ENCODE data around the gene ALDH3B1. TPM values are rescaled to one million over a fixed set of nuclear protein-coding genes. Genes with fewer than 3 reads are reported as not detected.
A peak's percentile ranks its signal among the peaks of the same experiment; 100 is the strongest.

Gene ALDH3B1
- polyA plus RNA-seq, 1 donor = 21.1 TPM

GRCh38 chr11:68014157-68014946 lies 4.2 kb downstream of the ALDH3B1 start:
- peak in 1 of 2 donors; percentile 43 for DNase-seq
- WGBS (ENCODE audit: insufficient coverage, low lambda C conversion rate) = no CpG with 5 or more reads among the region's 16 CpGs
- Histone ChIP-seq H3K27me3 (ENCODE audit: control insufficient read depth, insufficient read depth, low read length) (no peaks in the 10 kb centered on the region), H3K27ac (ENCODE audit: low read length) (no peak overlapping the region), H3K4me1 (ENCODE audit: control insufficient read depth, insufficient read depth, low read length) (peaks cover 48% of the 10 kb centered on the region), H3K36me3 (ENCODE audit: control insufficient read depth, insufficient read depth, low read length) (no peaks in the 10 kb centered on the region), H3K4me3 (ENCODE audit: low read length) (no peak overlapping the region), H3K9me3 (ENCODE audit: control insufficient read depth, low read depth, low read length) (no peaks in the 10 kb centered on the region)

DNA sequence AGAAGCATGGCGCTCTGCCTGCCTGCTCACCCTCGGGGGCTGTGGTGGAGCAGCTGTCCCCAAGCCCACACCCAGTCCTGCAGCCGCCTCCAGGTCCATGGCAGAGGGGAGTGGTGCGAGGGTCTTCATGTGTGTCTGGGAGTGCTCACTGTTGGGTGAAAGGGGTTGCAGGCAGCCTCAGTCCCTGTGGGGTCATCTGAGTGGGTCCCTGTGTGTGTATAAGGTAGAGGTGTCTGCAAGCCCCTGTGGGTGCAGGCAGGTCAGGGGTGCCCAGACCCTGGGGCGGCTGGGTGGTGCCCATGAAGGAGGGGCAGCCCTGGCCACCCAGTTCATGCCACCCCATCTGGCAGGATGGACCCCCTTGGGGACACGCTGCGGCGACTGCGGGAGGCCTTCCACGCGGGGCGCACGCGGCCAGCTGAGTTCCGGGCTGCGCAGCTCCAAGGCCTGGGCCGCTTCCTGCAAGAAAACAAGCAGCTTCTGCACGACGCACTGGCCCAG lies 4.9 kb downstream of the ALDH3B1 start:
- Histone ChIP-seq H3K27ac (ENCODE audit: low read length) (no peak overlapping the region), H3K4me1 (ENCODE audit: control insufficient read depth, insufficient read depth, low read length) (peaks cover 42% of the 10 kb centered on the region)

GRCh38 chr11:68015467-68015866 lies 5.3 kb downstream of the ALDH3B1 start:
- Histone ChIP-seq H3K4me1 (ENCODE audit: control insufficient read depth, insufficient read depth, low read length) (peaks cover 38% of the 10 kb centered on the region), H3K9me3 (ENCODE audit: control insufficient read depth, low read depth, low read length) (no peaks in the 10 kb centered on the region), H3K27ac (ENCODE audit: low read length) (no peak overlapping the region), H3K4me3 (ENCODE audit: low read length) (no peak overlapping the region), H3K27me3 (ENCODE audit: control insufficient read depth, insufficient read depth, low read length) (no peaks in the 10 kb centered on the region), H3K36me3 (ENCODE audit: control insufficient read depth, insufficient read depth, low read length) (no peaks in the 10 kb centered on the region)
- WGBS (ENCODE audit: insufficient coverage, low lambda C conversion rate) = no CpG with 5 or more reads among the region's 8 CpGs
- no peak for DNase-seq

More for the DNA sequence above, 4.9 kb downstream of the ALDH3B1 start:
- Histone ChIP-seq H3K9me3 (ENCODE audit: control insufficient read depth, low read depth, low read length) (no peaks in the 10 kb centered on the region), H3K36me3 (ENCODE audit: control insufficient read depth, insufficient read depth, low read length) (no peaks in the 10 kb centered on the region), H3K27me3 (ENCODE audit: control insufficient read depth, insufficient read depth, low read length) (no peaks in the 10 kb centered on the region), H3K4me3 (ENCODE audit: low read length) (no peak overlapping the region)
- WGBS (ENCODE audit: insufficient coverage, low lambda C conversion rate) = no CpG with 5 or more reads among the region's 19 CpGs
- no peak for DNase-seq

GRCh38 chr11:68016161-68016903 lies 6.2 kb downstream of the ALDH3B1 start:
- H3K27me3 ChIP-seq (ENCODE audit: control insufficient read depth, insufficient read depth, low read length) = no peaks in the 10 kb centered on the region
- H3K9me3 ChIP-seq (ENCODE audit: control insufficient read depth, low read depth, low read length) = no peaks in the 10 kb centered on the region
- H3K36me3 ChIP-seq (ENCODE audit: control insufficient read depth, insufficient read depth, low read length) = no peaks in the 10 kb centered on the region
- no peak for DNase-seq
- H3K27ac ChIP-seq (ENCODE audit: low read length) = no peak overlapping the region
- H3K4me1 ChIP-seq (ENCODE audit: control insufficient read depth, insufficient read depth, low read length) = peaks cover 29% of the 10 kb centered on the region
- H3K4me3 ChIP-seq (ENCODE audit: low read length) = no peak overlapping the region
- WGBS (ENCODE audit: insufficient coverage, low lambda C conversion rate) = no CpG with 5 or more reads among the region's 13 CpGs

- H3K27me3 ChIP-seq (ENCODE audit: control insufficient read depth, insufficient read depth, low read length) = no peaks in the 10 kb centered on the region
- peaks cover 4% of the 10 kb centered on the region for H3K36me3 ChIP-seq (ENCODE audit: control insufficient read depth, insufficient read depth, low read length)
- WGBS (ENCODE audit: insufficient coverage, low lambda C conversion rate) = no CpG with 5 or more reads among the region's 16 CpGs
- H3K27ac ChIP-seq (ENCODE audit: low read length) = no peak overlapping the region
- H3K4me3 ChIP-seq (ENCODE audit: low read length) = no peak overlapping the region
- H3K9me3 ChIP-seq (ENCODE audit: control insufficient read depth, low read depth, low read length) = no peaks in the 10 kb centered on the region
- H3K4me1 ChIP-seq (ENCODE audit: control insufficient read depth, insufficient read depth, low read length) = peaks cover 23% of the 10 kb centered on the region
- peak in 1 of 2 donors; percentile 69 for DNase-seq
These were observed 7.0 kb downstream of the ALDH3B1 start for GRCh38 chr11:68016904-68017817.

DNA sequence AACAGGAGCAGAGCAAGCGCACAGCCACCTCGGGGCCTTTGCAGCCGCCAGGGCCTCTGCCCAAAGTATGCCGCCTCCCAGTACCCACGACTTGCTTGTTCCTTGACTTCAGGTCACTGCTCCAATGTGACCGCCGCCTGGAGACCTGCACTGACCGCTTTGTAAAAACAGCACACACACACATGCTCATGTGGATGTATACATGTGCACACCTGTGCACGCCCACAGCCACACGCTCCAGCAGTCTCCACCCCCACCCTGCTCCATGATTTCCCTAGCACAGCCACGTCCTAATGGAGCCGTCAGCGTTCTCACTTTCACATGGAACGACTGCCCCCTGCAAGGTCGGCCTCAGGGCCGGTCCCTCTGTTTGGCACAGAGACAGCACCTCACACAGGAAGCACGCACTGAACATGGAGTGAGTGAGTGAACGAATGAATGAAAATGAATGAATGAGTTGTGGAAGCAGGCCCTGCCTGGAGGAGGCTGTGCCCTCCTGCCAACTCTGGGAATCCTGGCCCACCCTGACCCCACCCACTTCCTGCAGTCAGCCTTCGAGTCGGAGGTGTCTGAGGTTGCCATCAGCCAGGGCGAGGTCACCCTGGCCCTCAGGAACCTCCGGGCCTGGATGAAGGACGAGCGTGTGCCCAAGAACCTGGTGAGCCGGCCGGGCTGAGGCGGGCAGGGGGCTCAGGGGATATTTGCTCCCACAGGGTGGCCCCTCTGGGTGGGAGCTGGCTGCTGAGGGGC lies 8.0 kb downstream of the ALDH3B1 start:
- Histone ChIP-seq H3K4me1 (ENCODE audit: control insufficient read depth, insufficient read depth, low read length) (peaks cover 23% of the 10 kb centered on the region), H3K27ac (ENCODE audit: low read length) (no peak overlapping the region), H3K4me3 (ENCODE audit: low read length) (no peak overlapping the region), H3K9me3 (ENCODE audit: control insufficient read depth, low read depth, low read length) (no peaks in the 10 kb centered on the region), H3K27me3 (ENCODE audit: control insufficient read depth, insufficient read depth, low read length) (no peaks in the 10 kb centered on the region), H3K36me3 (ENCODE audit: control insufficient read depth, insufficient read depth, low read length) (peaks cover 5% of the 10 kb centered on the region)
- no peak for DNase-seq
- no CpG with 5 or more reads among the region's 27 CpGs for WGBS (ENCODE audit: insufficient coverage, low lambda C conversion rate)

DNA sequence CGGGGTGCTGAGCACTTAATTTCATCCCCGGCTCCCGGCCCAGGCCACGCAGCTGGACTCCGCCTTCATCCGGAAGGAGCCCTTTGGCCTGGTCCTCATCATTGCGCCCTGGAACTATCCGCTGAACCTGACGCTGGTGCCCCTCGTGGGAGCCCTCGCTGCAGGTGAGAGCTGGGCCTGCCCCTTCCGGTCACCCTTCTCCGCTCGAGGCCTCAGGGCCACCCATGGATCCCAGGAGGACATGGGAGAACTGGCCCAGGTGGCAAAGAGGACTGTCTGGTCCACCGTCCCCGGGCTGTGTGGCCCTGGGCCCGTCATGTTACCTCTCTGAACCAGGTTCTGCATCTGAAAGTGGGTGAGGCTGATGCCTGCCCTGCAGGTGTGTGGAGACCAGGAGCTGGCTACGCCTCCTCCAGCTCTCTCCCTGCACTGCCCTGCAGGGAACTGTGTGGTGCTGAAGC lies 8.6 kb downstream of the ALDH3B1 start:
- H3K4me1 ChIP-seq (ENCODE audit: control insufficient read depth, insufficient read depth, low read length) = peaks cover 23% of the 10 kb centered on the region
- no peak for DNase-seq
- no CpG with 5 or more reads among the region's 18 CpGs for WGBS (ENCODE audit: insufficient coverage, low lambda C conversion rate)
- no peaks in the 10 kb centered on the region for H3K9me3 ChIP-seq (ENCODE audit: control insufficient read depth, low read depth, low read length)
- H3K4me3 ChIP-seq (ENCODE audit: low read length) = no peak overlapping the region
- H3K27me3 ChIP-seq (ENCODE audit: control insufficient read depth, insufficient read depth, low read length) = no peaks in the 10 kb centered on the region
- peaks cover 5% of the 10 kb centered on the region for H3K36me3 ChIP-seq (ENCODE audit: control insufficient read depth, insufficient read depth, low read length)
- H3K27ac ChIP-seq (ENCODE audit: low read length) = no peak overlapping the region

DNA sequence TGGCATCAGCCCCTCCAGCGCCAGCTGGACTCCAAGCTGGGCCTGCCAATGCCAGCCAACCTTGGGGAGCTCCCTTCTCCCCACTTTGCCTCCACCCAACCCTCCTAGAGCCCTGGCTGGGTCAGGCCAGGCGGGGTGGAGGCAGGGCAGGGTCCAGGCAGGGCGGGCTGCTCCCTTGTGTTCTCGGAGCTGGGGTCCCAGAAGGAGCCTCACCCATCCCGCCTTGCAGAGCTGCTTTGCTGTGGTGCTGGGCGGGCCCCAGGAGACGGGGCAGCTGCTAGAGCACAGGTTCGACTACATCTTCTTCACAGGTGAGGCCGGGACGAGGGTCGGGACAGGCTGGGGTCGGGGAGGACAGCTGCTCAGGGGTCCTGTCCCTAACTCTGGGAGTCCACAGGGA lies 9.4 kb downstream of the ALDH3B1 start:
- Histone ChIP-seq H3K36me3 (ENCODE audit: control insufficient read depth, insufficient read depth, low read length) (peaks cover 5% of the 10 kb centered on the region), H3K27me3 (ENCODE audit: control insufficient read depth, insufficient read depth, low read length) (no peaks in the 10 kb centered on the region), H3K9me3 (ENCODE audit: control insufficient read depth, low read depth, low read length) (no peaks in the 10 kb centered on the region), H3K4me3 (ENCODE audit: low read length) (no peak overlapping the region), H3K27ac (ENCODE audit: low read length) (no peak overlapping the region), H3K4me1 (ENCODE audit: control insufficient read depth, insufficient read depth, low read length) (peaks cover 17% of the 10 kb centered on the region)
- no peak for DNase-seq
- WGBS (ENCODE audit: insufficient coverage, low lambda C conversion rate) = no CpG with 5 or more reads among the region's 12 CpGs

- H3K9me3 ChIP-seq (ENCODE audit: control insufficient read depth, low read depth, low read length) = no peaks in the 10 kb centered on the region
- no CpG with 5 or more reads among the region's 11 CpGs for WGBS (ENCODE audit: insufficient coverage, low lambda C conversion rate)
- no peaks in the 10 kb centered on the region for H3K27me3 ChIP-seq (ENCODE audit: control insufficient read depth, insufficient read depth, low read length)
- H3K4me1 ChIP-seq (ENCODE audit: control insufficient read depth, insufficient read depth, low read length) = peaks cover 14% of the 10 kb centered on the region
- no peak for DNase-seq
- peaks cover 8% of the 10 kb centered on the region for H3K36me3 ChIP-seq (ENCODE audit: control insufficient read depth, insufficient read depth, low read length)
- no peak overlapping the region for H3K4me3 ChIP-seq (ENCODE audit: low read length)
- no peak overlapping the region for H3K27ac ChIP-seq (ENCODE audit: low read length)
These were observed 10.4 kb downstream of the ALDH3B1 start for GRCh38 chr11:68020575-68020974.

Data from large intestine (tissue), 3 donors.